Endodermal cell (in vitro differentiated cells): ENCODE data around the gene SYNE1. TPM values are rescaled to one million over a fixed set of nuclear protein-coding genes. Genes with fewer than 3 reads are reported as not detected.
A peak's percentile ranks its signal among the peaks of the same experiment; 100 is the strongest.

Source experiments
- DNase-seq: peaks from one replicate; pipeline ENCODE4 v3.0.0-alpha.2; 2017
- H3K27ac ChIP-seq: 2 replicates; pipeline ENCODE4 v1.5.1; 2013; ENCODE audit warnings: mild to moderate bottlenecking, low read depth, low read length, moderate library complexity
- H3K27me3 ChIP-seq: 2 replicates; pipeline ENCODE4 v1.6.1; 2013; ENCODE audit warnings: mild to moderate bottlenecking, low read length, moderate library complexity; ENCODE audit not compliant: insufficient read depth, control insufficient read depth, poor library complexity, severe bottlenecking
- H3K36me3 ChIP-seq: 2 replicates; pipeline ENCODE4 v1.7.0; 2013; ENCODE audit warnings: mild to moderate bottlenecking, low read length, moderate library complexity; ENCODE audit not compliant: control insufficient read depth, insufficient read depth
- H3K4me1 ChIP-seq: one replicate; pipeline ENCODE4 v1.7.0; 2013; ENCODE audit warnings: low read length; ENCODE audit not compliant: control insufficient read depth, insufficient read depth
- H3K4me3 ChIP-seq: 2 replicates; pipeline ENCODE4 v1.5.1; 2013; ENCODE audit warnings: mild to moderate bottlenecking, low read length, moderate library complexity
- H3K9ac ChIP-seq: 2 replicates; pipeline ENCODE4 v1.6.1; 2013; ENCODE audit warnings: mild to moderate bottlenecking, low read length, moderate library complexity; ENCODE audit not compliant: poor library complexity, severe bottlenecking; ENCODE audit errors: extremely low read depth
- H3K9me3 ChIP-seq: 2 replicates; pipeline ENCODE4 v1.6.1; 2013; ENCODE audit warnings: mild to moderate bottlenecking, low read length, moderate library complexity; ENCODE audit not compliant: control insufficient read depth
- H3K27ac Mint-ChIP-seq: 2 replicates; pipeline ENCODE4 v1.8.0; 2020; ENCODE audit warnings: mixed read lengths
- H3K27me3 Mint-ChIP-seq: 2 replicates; pipeline ENCODE4 v1.8.0; 2021; ENCODE audit warnings: mild to moderate bottlenecking, mixed read lengths; ENCODE audit not compliant: insufficient read depth
- H3K36me3 Mint-ChIP-seq: 2 replicates; pipeline ENCODE4 v1.8.0; 2020; ENCODE audit warnings: low read depth, mixed read lengths
- H3K4me1 Mint-ChIP-seq: 2 replicates; pipeline ENCODE4 v1.8.0; 2020; ENCODE audit warnings: mixed read lengths
- H3K4me3 Mint-ChIP-seq: 2 replicates; pipeline ENCODE4 v1.8.0; 2020; ENCODE audit warnings: mild to moderate bottlenecking, moderate library complexity, mixed read lengths
- H3K9me3 Mint-ChIP-seq: 2 replicates; pipeline ENCODE4 v1.8.0; 2020; ENCODE audit warnings: mild to moderate bottlenecking, mixed read lengths
- CTCF ChIP-seq: fragments of 200-600 bp; sonication (generic); conservative IDR thresholded peaks from 2 replicates; pipeline ENCODE4 v1.5.0; 2021; ENCODE audit warnings: antibody characterized with exemption, mild to moderate bottlenecking
- WGBS, 2 experiments: methylation state at CpG; one replicate each; pipeline versions ENCODE4 v1.1.5 to v1.1.7; 2013; ENCODE audit warnings: missing lambda C conversion rate in 2 of 2, mixed read lengths in 1 of 2; ENCODE audit not compliant: insufficient coverage in 1 of 2, insufficient read length in 1 of 2; 5-methylcytosine and 5-hydroxymethylcytosine counted together
- total RNA-seq, 2 donors: library from RNA; stranded (reverse); fragmentation: NEBNext Ultra II Directional in 1 of 2; extraction: Animal tissue kit (Norgen Biotek cat#: 25700) in 1 of 2; gene quantifications; 2 replicates in 1 of 2; 3 replicates in 1 of 2; pipeline ENCODE4 v1.2.1, GENCODE V29; 2021

The SYNE1 gene
- total RNA-seq, 2 donors from 2014 or later, result 7.9 to 9.5 TPM

- Mint-ChIP-seq H3K9me3 (no peaks in the 10 kb centered on the region), H3K27me3 (no peaks in the 10 kb centered on the region), H3K27ac (no peak overlapping the region), H3K4me1 (peaks cover 6% of the 10 kb centered on the region), H3K36me3 (no peaks in the 10 kb centered on the region), H3K4me3 (no peak overlapping the region)
- Histone ChIP-seq H3K4me1 (peaks cover 5% of the 10 kb centered on the region), H3K27ac (no peak overlapping the region), H3K9ac (no peak overlapping the region), H3K4me3 (no peak overlapping the region), H3K36me3 (no peaks in the 10 kb centered on the region), H3K27me3 (no peaks in the 10 kb centered on the region), H3K9me3 (no peaks in the 10 kb centered on the region)
- DNase-seq, result peak; percentile 17
- no peak for TF ChIP-seq CTCF
- WGBS, 2 experiments, result 84 to 87% methylated on average over 10 to 15 of the region's 15 CpGs
Observed at GRCh38 chr6:152112491-152113261, 524.5 kb downstream of the SYNE1 start.

GRCh38 chr6:152110886-152111820 lies 526.0 kb downstream of the SYNE1 start:
- no peak overlapping the region for H3K27ac ChIP-seq
- 90 to 92% methylated on average over 15 to 20 of the region's 20 CpGs for WGBS, 2 experiments

More at GRCh38 chr6:152110886-152111820, 526.0 kb downstream of the SYNE1 start:
- no peak overlapping the region for H3K27ac Mint-ChIP-seq
- H3K4me1 Mint-ChIP-seq, result peaks cover 6% of the 10 kb centered on the region
- H3K4me3 Mint-ChIP-seq, result no peak overlapping the region
- Histone ChIP-seq H3K27me3 (no peaks in the 10 kb centered on the region), H3K9ac (no peak overlapping the region), H3K36me3 (no peaks in the 10 kb centered on the region), H3K9me3 (no peaks in the 10 kb centered on the region), H3K4me1 (peaks cover 5% of the 10 kb centered on the region), H3K4me3 (no peak overlapping the region)
- no peak for TF ChIP-seq CTCF
- H3K9me3 Mint-ChIP-seq, result no peaks in the 10 kb centered on the region
- DNase-seq, result no peak
- no peaks in the 10 kb centered on the region for H3K27me3 Mint-ChIP-seq
- no peaks in the 10 kb centered on the region for H3K36me3 Mint-ChIP-seq
